ENCODE data around the gene OR3A3.
"Not testable (repeated sequence)": the region's sequence is repeated elsewhere in the genome, so short reads cannot be mapped to it uniquely, and the experiment has no call there.

The OR3A3 gene

GRCh38 chr17:3411070-3411469 is at the start of gene OR3A3:
Gene OR3A3 (plus strand): TSS chr17:3411370.
- Mint-ChIP-seq H3K9me3 (peaks cover 8% of the 10 kb centered on the region), H3K27ac (no peak within 1 kb of the TSS), H3K4me3 (no peak within 1 kb of the TSS), H3K36me3 (peaks cover 3% of the 10 kb centered on the region), H3K27me3 (peaks cover 23% of the 10 kb centered on the region), H3K4me1 (no peaks in the 10 kb centered on the region)

GRCh38 chr17:3371167-3371566 is 40.0 kb upstream of the OR3A3 start:
- H3K27me3 Mint-ChIP-seq: peaks cover 13% of the 10 kb centered on the region
- H3K4me1 Mint-ChIP-seq, H3K27ac Mint-ChIP-seq, H3K4me3 Mint-ChIP-seq: not testable (repeated sequence)
- H3K36me3 Mint-ChIP-seq: peaks cover 10% of the 10 kb centered on the region
- peaks cover 14% of the 10 kb centered on the region for H3K9me3 Mint-ChIP-seq

- H3K4me3 Mint-ChIP-seq: no peak overlapping the region
- peaks cover 8% of the 10 kb centered on the region for H3K36me3 Mint-ChIP-seq
- no peaks in the 10 kb centered on the region for H3K4me1 Mint-ChIP-seq
- H3K9me3 Mint-ChIP-seq: peaks cover 14% of the 10 kb centered on the region
- no peak overlapping the region for H3K27ac Mint-ChIP-seq
- H3K27me3 Mint-ChIP-seq: peaks cover 14% of the 10 kb centered on the region
Observed at GRCh38 chr17:3378321-3378720, 32.8 kb upstream of the OR3A3 start.

GRCh38 chr17:3381957-3382356 is 29.2 kb upstream of the OR3A3 start:
- peaks cover 30% of the 10 kb centered on the region for H3K27me3 Mint-ChIP-seq

GRCh38 chr17:3385869-3386816 is 25.0 kb upstream of the OR3A3 start, which contains the start of gene OR3A2:
Gene OR3A2 (minus strand): TSS chr17:3386308.
- Mint-ChIP-seq H3K36me3 (peaks cover 4% of the 10 kb centered on the region), H3K4me3 (peak within 1 kb of the TSS; percentile 83), H3K4me1 (peaks cover 14% of the 10 kb centered on the region), H3K9me3 (peaks cover 5% of the 10 kb centered on the region), H3K27me3 (peaks cover 29% of the 10 kb centered on the region), H3K27ac (peak within 1 kb of the TSS; percentile 30)

More at GRCh38 chr17:3381957-3382356, 29.2 kb upstream of the OR3A3 start:
- no peaks in the 10 kb centered on the region for H3K9me3 Mint-ChIP-seq
- H3K4me3 Mint-ChIP-seq: no peak overlapping the region
- peaks cover 13% of the 10 kb centered on the region for H3K4me1 Mint-ChIP-seq
- H3K36me3 Mint-ChIP-seq: peaks cover 8% of the 10 kb centered on the region
- no peak overlapping the region for H3K27ac Mint-ChIP-seq

GRCh38 chr17:3389791-3390190 is 21.4 kb upstream of the OR3A3 start:
- H3K4me3 Mint-ChIP-seq: no peak overlapping the region
- H3K4me1 Mint-ChIP-seq: peaks cover 14% of the 10 kb centered on the region
- no peak overlapping the region for H3K27ac Mint-ChIP-seq
- peaks cover 4% of the 10 kb centered on the region for H3K36me3 Mint-ChIP-seq
- peaks cover 5% of the 10 kb centered on the region for H3K9me3 Mint-ChIP-seq
- H3K27me3 Mint-ChIP-seq: peaks cover 29% of the 10 kb centered on the region

- not testable (repeated sequence) for H3K27ac Mint-ChIP-seq, H3K4me3 Mint-ChIP-seq, H3K9me3 Mint-ChIP-seq, H3K4me1 Mint-ChIP-seq, H3K36me3 Mint-ChIP-seq, H3K27me3 Mint-ChIP-seq
Observed at GRCh38 chr17:3397801-3398200, 13.4 kb upstream of the OR3A3 start.

GRCh38 chr17:3398310-3398709 is 12.9 kb upstream of the OR3A3 start, which contains the start of gene OR1E1:
Gene OR1E1 (minus strand): TSS chr17:3398410. CDS start chr17:3398410, 0 bp downstream.
- Mint-ChIP-seq H3K4me3 (no peak within 1 kb of the TSS), H3K36me3 (no peaks in the 10 kb centered on the region), H3K9me3 (no peaks in the 10 kb centered on the region), H3K4me1 (no peaks in the 10 kb centered on the region), H3K27ac (no peak within 1 kb of the TSS), H3K27me3 (peaks cover 11% of the 10 kb centered on the region)

GRCh38 chr17:3400055-3400454 is 11.1 kb upstream of the OR3A3 start:
- H3K4me1 Mint-ChIP-seq: no peaks in the 10 kb centered on the region
- H3K4me3 Mint-ChIP-seq: no peak overlapping the region
- no peaks in the 10 kb centered on the region for H3K9me3 Mint-ChIP-seq
- peaks cover 6% of the 10 kb centered on the region for H3K27me3 Mint-ChIP-seq
- no peaks in the 10 kb centered on the region for H3K36me3 Mint-ChIP-seq
- no peak overlapping the region for H3K27ac Mint-ChIP-seq

GRCh38 chr17:3401786-3402185 is 9.4 kb upstream of the OR3A3 start:
- no peaks in the 10 kb centered on the region for H3K9me3 Mint-ChIP-seq
- H3K4me1 Mint-ChIP-seq: no peaks in the 10 kb centered on the region
- H3K36me3 Mint-ChIP-seq: no peaks in the 10 kb centered on the region
- peaks cover 10% of the 10 kb centered on the region for H3K27me3 Mint-ChIP-seq
- no peak overlapping the region for H3K4me3 Mint-ChIP-seq
- no peak overlapping the region for H3K27ac Mint-ChIP-seq

- H3K27ac Mint-ChIP-seq, H3K36me3 Mint-ChIP-seq, H3K4me1 Mint-ChIP-seq, H3K4me3 Mint-ChIP-seq, H3K9me3 Mint-ChIP-seq: not testable (repeated sequence)
- peaks cover 17% of the 10 kb centered on the region for H3K27me3 Mint-ChIP-seq
Observed at GRCh38 chr17:3403856-3404255, 7.3 kb upstream of the OR3A3 start.

- H3K9me3 Mint-ChIP-seq, H3K27ac Mint-ChIP-seq, H3K36me3 Mint-ChIP-seq, H3K4me1 Mint-ChIP-seq, H3K4me3 Mint-ChIP-seq: not testable (repeated sequence)
- H3K27me3 Mint-ChIP-seq: peaks cover 23% of the 10 kb centered on the region
Observed at GRCh38 chr17:3412216-3412615, 1.0 kb downstream of the OR3A3 start.

GRCh38 chr17:3415610-3416009 is 4.4 kb downstream of the OR3A3 start:
- H3K27me3 Mint-ChIP-seq: peaks cover 14% of the 10 kb centered on the region
- H3K4me1 Mint-ChIP-seq: no peaks in the 10 kb centered on the region
- H3K27ac Mint-ChIP-seq: no peak overlapping the region
- no peaks in the 10 kb centered on the region for H3K9me3 Mint-ChIP-seq
- no peak overlapping the region for H3K4me3 Mint-ChIP-seq
- H3K36me3 Mint-ChIP-seq: no peaks in the 10 kb centered on the region

GRCh38 chr17:3418222-3418621 is 7.1 kb downstream of the OR3A3 start:
- Mint-ChIP-seq H3K4me1 (no peaks in the 10 kb centered on the region), H3K9me3 (no peaks in the 10 kb centered on the region), H3K4me3 (no peak overlapping the region), H3K27me3 (peaks cover 12% of the 10 kb centered on the region), H3K36me3 (no peaks in the 10 kb centered on the region), H3K27ac (no peak overlapping the region)

GRCh38 chr17:3433215-3433614 is 22.0 kb downstream of the OR3A3 start:
- H3K27ac Mint-ChIP-seq, H3K4me3 Mint-ChIP-seq, H3K36me3 Mint-ChIP-seq, H3K4me1 Mint-ChIP-seq: not testable (repeated sequence)
- peaks cover 27% of the 10 kb centered on the region for H3K27me3 Mint-ChIP-seq
- H3K9me3 Mint-ChIP-seq: peaks cover 14% of the 10 kb centered on the region

- peaks cover 14% of the 10 kb centered on the region for H3K9me3 Mint-ChIP-seq
Observed at GRCh38 chr17:3433741-3434140, 22.6 kb downstream of the OR3A3 start, which contains the start of gene OR1E2. Gene OR1E2 (minus strand): TSS chr17:3433841. CDS start chr17:3433841, 0 bp downstream.

More at GRCh38 chr17:3433741-3434140, 22.6 kb downstream of the OR3A3 start, which contains the start of gene OR1E2:
- no peaks in the 10 kb centered on the region for H3K4me1 Mint-ChIP-seq
- no peak within 1 kb of the TSS for H3K4me3 Mint-ChIP-seq
- H3K27me3 Mint-ChIP-seq: peaks cover 24% of the 10 kb centered on the region
- H3K36me3 Mint-ChIP-seq: no peaks in the 10 kb centered on the region
- H3K27ac Mint-ChIP-seq: no peak within 1 kb of the TSS

All from activated naive CD4-positive, alpha-beta T cell treated with anti-CD3 and anti-CD28 coated beads, Interleukin-2, amount 50 U/mL, for 24 hours (primary cell).